K562 (cell line): ENCODE data around the gene CHCT1. TPM values are rescaled to one million over a fixed set of nuclear protein-coding genes. Genes with fewer than 3 reads are reported as not detected.

Source experiments
- CTBP1 ChIP-seq: fragments of 450-650 bp; IDR thresholded peaks from 2 replicates; pipeline ENCODE4 v1.6.1; 2016; ENCODE audit warnings: borderline replicate concordance
- JUND ChIP-seq, 2 experiments: IDR thresholded peaks; 2 replicates in 1 of 2; 3 replicates in 1 of 2; pipeline ENCODE4 v1.6.1; 2011; ENCODE audit warnings: borderline replicate concordance in 2 of 2, low read depth in 2 of 2, low read length in 2 of 2, improper control_type of control experiment in 1 of 2, missing biosample characterization in 1 of 2, missing genetic modification characterization in 1 of 2, missing genetic modification reagents in 1 of 2
- KHSRP ChIP-seq: fragments of 450-650 bp; IDR thresholded peaks from 2 replicates; pipeline ENCODE4 v1.6.1; 2017
- LCOR ChIP-seq: sonication (generic); formaldehyde crosslinking; IDR thresholded peaks from 2 replicates; pipeline ENCODE4 v1.8.0; 2022; ENCODE audit warnings: mild to moderate bottlenecking, missing genetic modification reagents
- MCM3 ChIP-seq: fragments of 450-650 bp; IDR thresholded peaks from 2 replicates; pipeline ENCODE4 v1.6.1; 2016
- PKNOX1 ChIP-seq: fragments of 450-650 bp; IDR thresholded peaks from 2 replicates; pipeline ENCODE4 v1.6.1; 2016
- SLC30A9 ChIP-seq: fragments of 250-450 bp; sonication (Bioruptor Pico); IDR thresholded peaks from 2 replicates; pipeline ENCODE4 v1.8.0; 2022; ENCODE audit warnings: mild to moderate bottlenecking, moderate library complexity
- SMARCA4 ChIP-seq: fragments of 450-650 bp; IDR thresholded peaks from 2 replicates; pipeline ENCODE4 v1.6.1; 2016
- SRSF3 ChIP-seq: fragments of 200-400 bp; formaldehyde crosslinking; IDR thresholded peaks from 2 replicates; pipeline ENCODE4 v1.6.1; 2016; ENCODE audit warnings: mild to moderate bottlenecking, low read length, moderate library complexity; ENCODE audit not compliant: insufficient read depth
- UBTF ChIP-seq, 2 experiments: IDR thresholded peaks; 2 replicates each; pipeline ENCODE4 v1.6.1; 2012; ENCODE audit warnings: improper control_type of control experiment in 2 of 2, low read depth in 2 of 2, low read length in 2 of 2, borderline replicate concordance in 1 of 2
- ZBTB9 ChIP-seq: fragments of 450-650 bp; formaldehyde crosslinking; IDR thresholded peaks from 2 replicates; pipeline ENCODE4 v1.4.0; 2020; ENCODE audit warnings: mild to moderate bottlenecking, moderate library complexity
- ZNF24 ChIP-seq: fragments of 450-650 bp; IDR thresholded peaks from 2 replicates; pipeline ENCODE4 v1.6.1; 2016
- ZNF347 ChIP-seq: fragments of 450-650 bp; formaldehyde crosslinking; IDR thresholded peaks from 2 replicates; pipeline ENCODE4 v1.4.0; 2020; ENCODE audit warnings: low read depth, mild to moderate bottlenecking, moderate library complexity
- ZNF384 ChIP-seq: IDR thresholded peaks from 2 replicates; pipeline ENCODE4 v1.6.1; 2012; ENCODE audit warnings: low read depth, low read length, improper control_type of control experiment
- ZNF511 ChIP-seq: sonication (generic); formaldehyde crosslinking; IDR thresholded peaks from 2 replicates; pipeline ENCODE4 v1.8.0; 2022; ENCODE audit warnings: mild to moderate bottlenecking, missing genetic modification reagents
- ZNF778 ChIP-seq: fragments of 450-650 bp; formaldehyde crosslinking; IDR thresholded peaks from 2 replicates; pipeline ENCODE4 v1.4.0; 2020; ENCODE audit warnings: mild to moderate bottlenecking, moderate library complexity
- polyA plus RNA-seq, 8 experiments: library from polyadenylated mRNA; depleted of rRNA in 4 of 8; stranded (reverse) in 5 of 8; unstranded in 3 of 8; fragments of >200 nt; fragmentation: Nextera tagmentation in 2 of 8; fragmentation: Illumina TruSeq in 1 of 8; extraction: Ambion mirVana in 2 of 8; extraction: Trizol in 1 of 8; gene quantifications; 2 replicates each; pipeline versions ENCODE4 v1.2.1 to v1.2.3, GENCODE V29; 2011 to 2014; ENCODE audit warnings: inconsistent platforms in 1 of 8, missing spikeins in 1 of 8
- total RNA-seq, 7 experiments: library from RNA; depleted of rRNA in 6 of 7; stranded (reverse); fragments of >200 nt in 6 of 7; fragmentation: Illumina TruSeq in 2 of 7; extraction: Trizol in 2 of 7; gene quantifications; 2 replicates each; pipeline versions ENCODE4 v1.2.1 to v1.2.3, GENCODE V29; 2011 to 2021; ENCODE audit warnings: low replicate concordance in 1 of 7
- TF ChIP-seq, protein P1 (sequence below), 2 experiments: fragments of 200-800 bp in 1 of 2; sonication (Bioruptor generic) in 1 of 2; sonication (generic) in 1 of 2; formaldehyde crosslinking in 1 of 2; IDR thresholded peaks in 1 of 2; conservative IDR thresholded peaks in 1 of 2; 2 replicates each; pipeline versions ENCODE4 v1.5.0 to v1.6.1; 2016 to 2020; ENCODE audit warnings: missing compliant biosample characterization in 1 of 2, missing genetic modification characterization in 1 of 2, missing genetic modification reagents in 1 of 2
- TF ChIP-seq, protein P2 (sequence below): fragments of 250-450 bp; sonication (Bioruptor Pico); IDR thresholded peaks from 2 replicates; pipeline ENCODE4 v1.5.1; 2021; ENCODE audit warnings: mild to moderate bottlenecking

CHCT1 gene
- total and polyA plus RNA-seq, 9 of the 15 experiments (the other 6 are each of a cell fraction or from before 2014, with no cell fraction given): not detected

- TF ChIP-seq, protein P1, sequence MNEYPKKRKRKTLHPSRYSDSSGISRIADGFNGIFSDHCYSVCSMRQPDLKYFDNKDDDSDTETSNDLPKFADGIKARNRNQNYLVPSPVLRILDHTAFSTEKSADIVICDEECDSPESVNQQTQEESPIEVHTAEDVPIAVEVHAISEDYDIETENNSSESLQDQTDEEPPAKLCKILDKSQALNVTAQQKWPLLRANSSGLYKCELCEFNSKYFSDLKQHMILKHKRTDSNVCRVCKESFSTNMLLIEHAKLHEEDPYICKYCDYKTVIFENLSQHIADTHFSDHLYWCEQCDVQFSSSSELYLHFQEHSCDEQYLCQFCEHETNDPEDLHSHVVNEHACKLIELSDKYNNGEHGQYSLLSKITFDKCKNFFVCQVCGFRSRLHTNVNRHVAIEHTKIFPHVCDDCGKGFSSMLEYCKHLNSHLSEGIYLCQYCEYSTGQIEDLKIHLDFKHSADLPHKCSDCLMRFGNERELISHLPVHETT (CRISPR knock-in tag; conservative IDR thresholded peaks at IDR 0.05 in 1 of 2, IDR thresholded peaks at IDR 0.05 in 1 of 2): peak in 1 of 2 experiments; percentile 47; a peak in 2 of 4 replicates
- TF ChIP-seq CTBP1 (no peak), MCM3 (no peak), SMARCA4 (peak; percentile 53; the same call in 1 of the 2 replicates), ZNF778 (CRISPR knock-in tag) (no peak), JUND (IDR thresholded peaks at IDR 0.05; ENCODE audit: borderline replicate concordance, low read depth, low read length) (0 out of 2 replicates have a peak, but pooled peaks have one; percentile 13), JUND (tag; IDR thresholded peaks at IDR 0.05; ENCODE audit: borderline replicate concordance, low read depth, low read length) (no peak), SRSF3 (no peak), SLC30A9 (CRISPR knock-in tag) (no peak), ZBTB9 (no peak), LCOR (CRISPR knock-in tag) (no peak), ZNF511 (CRISPR knock-in tag) (no peak), UBTF (IDR thresholded peaks at IDR 0.05; ENCODE audit: borderline replicate concordance in 1 of 2, low read depth in 2 of 2, low read length in 2 of 2) (no peak), PKNOX1 (peak; percentile 51), ZNF384 (peak; percentile 54; the same call in 1 of the 2 replicates), ZNF347 (CRISPR knock-in tag) (no peak), ZNF24 (no peak), KHSRP (no peak)
- TF ChIP-seq, protein P2, sequence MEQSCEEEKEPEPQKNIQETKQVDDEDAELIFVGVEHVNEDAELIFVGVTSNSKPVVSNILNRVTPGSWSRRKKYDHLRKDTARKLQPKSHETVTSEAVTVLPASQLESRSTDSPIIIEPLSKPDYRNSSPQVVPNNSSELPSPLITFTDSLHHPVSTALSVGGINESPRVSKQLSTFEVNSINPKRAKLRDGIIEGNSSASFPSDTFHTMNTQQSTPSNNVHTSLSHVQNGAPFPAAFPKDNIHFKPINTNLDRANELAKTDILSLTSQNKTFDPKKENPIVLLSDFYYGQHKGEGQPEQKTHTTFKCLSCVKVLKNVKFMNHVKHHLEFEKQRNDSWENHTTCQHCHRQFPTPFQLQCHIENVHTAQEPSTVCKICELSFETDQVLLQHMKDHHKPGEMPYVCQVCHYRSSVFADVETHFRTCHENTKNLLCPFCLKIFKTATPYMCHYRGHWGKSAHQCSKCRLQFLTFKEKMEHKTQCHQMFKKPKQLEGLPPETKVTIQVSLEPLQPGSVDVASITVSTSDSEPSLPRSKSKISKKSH (CRISPR knock-in tag): no peak
Measured at GRCh38 chr17:60388742-60389141, 33.5 kb upstream of the CHCT1 start (continued).
